Measurements from ENCODE around the gene CACNA2D2.

CACNA2D2 gene

GRCh38 chr3:50322386-50323091 is 180.9 kb downstream of the CACNA2D2 start, which contains the start of gene HYAL2:
HYAL2 (minus strand) TSS chr3:50322745; CDS start chr3:50320489, 2,256 bp downstream.
- no peak for DNase-seq

GRCh38 chr3:50322115-50322385 is 181.4 kb downstream of the CACNA2D2 start:
- no peak for DNase-seq

GRCh38 chr3:50321336-50322114 is 181.9 kb downstream of the CACNA2D2 start:
- DNase-seq: peak; percentile 87

DNA sequence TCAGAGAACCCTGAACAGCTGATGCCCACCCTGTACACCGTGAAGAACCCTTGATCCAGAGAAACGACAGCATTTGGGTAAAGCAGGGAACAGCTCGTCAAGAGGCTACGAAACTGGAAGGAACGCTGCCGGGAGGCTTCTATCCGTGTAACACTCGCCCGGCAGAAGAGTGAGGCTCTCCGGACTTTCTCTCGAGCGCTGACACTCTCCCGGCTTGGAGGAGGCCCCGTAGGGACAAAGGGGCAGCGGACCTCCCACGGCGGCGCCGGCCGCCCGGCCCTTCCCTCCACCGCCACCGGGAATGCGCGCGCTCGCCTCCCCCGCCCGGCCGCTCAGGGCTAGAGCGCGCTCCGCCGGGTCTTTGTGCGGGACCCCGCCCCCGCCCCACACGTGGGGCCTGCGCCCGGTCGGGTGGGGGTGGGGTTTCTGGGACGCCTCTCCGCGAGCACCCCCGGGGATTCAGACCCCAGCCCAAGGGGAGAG is 182.5 kb downstream of the CACNA2D2 start:
- DNase-seq: peak; percentile 69

DNA sequence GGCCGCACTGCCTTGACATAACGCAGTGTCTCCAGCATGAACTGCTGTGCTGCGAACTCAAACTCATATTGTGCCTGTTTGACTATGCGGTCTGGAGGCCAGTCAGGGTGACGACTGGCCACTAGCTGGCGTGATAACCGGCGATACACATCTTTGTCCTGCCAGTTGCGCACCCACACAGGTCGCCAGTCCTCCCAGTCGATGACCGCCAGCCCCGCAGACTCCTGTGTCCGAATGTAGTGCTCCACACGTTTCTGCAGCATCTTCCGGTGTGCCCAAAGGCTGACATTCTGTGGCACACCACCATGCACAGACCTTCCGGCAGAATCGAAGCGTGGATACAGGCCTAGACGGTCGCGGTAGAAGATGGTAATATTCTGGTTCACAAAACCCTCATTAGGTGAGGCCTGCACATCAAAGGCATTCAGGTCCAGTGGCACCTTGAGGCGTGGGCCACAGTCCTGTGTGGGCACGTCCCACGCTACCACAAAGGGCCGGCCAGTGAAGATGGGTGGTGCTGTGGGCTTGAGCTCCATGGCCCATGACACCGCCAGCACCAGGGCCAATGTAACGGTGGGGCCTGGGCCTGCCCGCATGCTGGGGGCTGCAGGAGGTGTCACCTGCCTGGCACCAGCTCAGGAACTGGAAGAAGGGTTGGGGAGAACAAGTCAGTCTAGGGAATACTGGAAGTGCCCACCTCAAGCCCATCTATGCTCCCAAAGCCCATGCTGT is 183.4 kb downstream of the CACNA2D2 start:
- no peak for DNase-seq

DNA sequence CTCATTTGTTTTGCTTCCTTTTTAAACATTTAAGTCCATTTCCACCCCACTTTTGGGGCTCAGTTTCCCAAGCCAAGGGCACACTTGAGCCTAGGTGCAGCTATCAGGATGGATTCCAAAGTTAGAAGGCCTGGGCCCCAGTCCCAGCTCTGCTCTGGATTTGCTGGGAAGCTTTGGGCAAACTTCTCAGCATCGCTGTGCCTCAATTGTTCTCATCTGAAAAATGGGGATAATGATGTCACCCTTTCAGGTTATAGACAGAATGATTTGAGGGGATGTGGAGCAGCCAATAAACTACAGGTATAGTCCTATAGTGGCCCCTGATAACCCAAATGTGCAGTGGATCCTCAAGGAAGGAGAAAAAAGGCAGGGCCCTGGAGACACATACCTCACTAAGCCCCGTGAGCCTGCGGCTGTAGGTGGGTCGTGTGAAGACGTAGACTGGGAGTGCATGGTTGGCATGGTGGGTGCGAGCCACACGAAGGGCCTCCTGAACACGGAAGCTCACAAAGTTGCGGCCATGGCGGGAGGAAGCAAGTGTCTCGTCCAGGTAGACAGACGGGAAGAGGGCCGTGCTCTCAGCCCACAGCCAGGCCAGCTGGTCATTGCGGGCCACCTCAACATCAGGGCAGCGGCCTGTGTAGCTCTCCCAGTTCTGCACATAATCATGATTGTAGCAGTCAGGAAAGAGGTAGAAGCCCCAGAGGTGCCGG is 184.1 kb downstream of the CACNA2D2 start:
- no peak for DNase-seq

GRCh38 chr3:50318615-50319014 is 184.8 kb downstream of the CACNA2D2 start:
- DNase-seq: no peak

GRCh38 chr3:50318163-50318562 is 185.3 kb downstream of the CACNA2D2 start:
- DNase-seq: no peak

DNA sequence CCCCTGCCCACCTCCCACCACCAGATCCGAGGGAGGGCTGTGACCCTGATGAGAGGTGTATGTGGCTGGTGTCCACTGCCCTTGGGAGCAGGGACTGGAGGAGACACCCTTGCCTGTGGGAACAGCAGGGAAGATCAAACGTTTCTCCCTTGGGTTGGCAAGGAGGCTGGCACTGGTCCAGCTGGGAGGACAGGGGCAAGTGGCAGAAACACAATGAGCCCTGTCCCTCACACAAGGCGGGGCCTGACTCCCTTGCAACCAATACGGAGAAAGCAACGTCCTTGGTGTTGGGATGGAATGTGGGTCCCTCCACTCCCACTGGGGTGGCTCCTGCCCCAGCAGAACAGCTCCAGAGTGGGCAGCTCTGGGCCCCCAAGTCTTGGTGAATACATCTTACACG is 186.1 kb downstream of the CACNA2D2 start:
- no peak for DNase-seq

DNA sequence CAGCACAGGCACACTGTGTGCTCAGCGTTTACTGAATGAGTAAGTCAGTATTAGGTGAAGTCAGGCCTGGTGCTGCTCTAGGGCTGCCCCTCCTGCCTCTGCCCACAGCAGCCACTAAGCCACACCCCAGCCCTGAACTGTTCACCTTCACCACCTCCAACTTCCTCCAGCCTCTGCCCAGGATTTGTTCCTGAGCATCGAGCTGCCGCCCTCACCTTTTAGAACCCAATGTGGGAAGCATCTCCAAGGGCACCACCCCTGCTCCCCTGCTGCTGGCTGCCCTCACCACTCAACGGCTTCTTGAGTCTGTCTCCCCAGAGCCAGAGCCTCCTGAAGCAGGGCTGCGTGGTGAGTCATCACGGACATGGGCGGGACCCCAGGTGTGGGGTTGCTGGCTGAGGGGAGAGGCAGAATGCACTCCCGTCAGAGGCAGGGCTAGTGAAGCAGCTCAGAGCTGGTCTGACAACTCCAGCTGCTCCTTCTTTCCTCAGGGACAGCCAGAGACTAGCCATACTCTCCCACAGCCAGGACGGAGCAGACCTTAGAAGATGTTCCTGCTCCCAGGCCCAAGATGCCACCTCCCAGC is 186.7 kb downstream of the CACNA2D2 start:
- DNase-seq: peak; percentile 53

DNA sequence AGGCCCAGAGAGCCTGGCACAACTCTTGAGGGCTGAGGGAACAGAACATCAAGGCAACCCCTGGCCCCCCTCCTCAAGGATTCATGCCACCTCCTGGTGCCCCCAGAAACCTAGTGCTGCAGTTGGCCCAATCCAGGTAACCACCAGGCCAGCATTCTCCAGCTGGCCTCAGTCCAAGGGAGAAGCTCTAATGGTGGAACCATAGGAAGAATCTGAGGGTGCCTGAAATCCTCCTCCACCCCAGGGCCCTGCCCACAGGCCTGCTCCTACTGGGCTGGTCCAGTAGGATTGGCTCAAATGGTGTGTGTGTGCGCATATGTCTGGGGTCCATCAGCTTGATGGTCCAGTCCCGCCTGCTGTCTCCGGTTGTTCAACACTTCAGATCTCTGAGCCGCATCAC is 188.6 kb downstream of the CACNA2D2 start:
- DNase-seq: no peak

- DNase-seq: no peak
These were observed 189.1 kb downstream of the CACNA2D2 start for GRCh38 chr3:50314342-50314741.

Measured in activated CD4-positive, alpha-beta T cell treated with anti-CD3 and anti-CD28 coated beads for 48 hours (primary cell).